HG02588 (cell line): ENCODE data around the gene CEP68.

ENCODE experiments used
- ATAC-seq: cut with Tn5 transposase; IDR thresholded peaks from one replicate; pipeline ENCODE4 v1.9.1; 2021; ENCODE audit warnings: mild to moderate bottlenecking, moderate library complexity; ENCODE audit not compliant: unreplicated experiment

The CEP68 gene

DNA sequence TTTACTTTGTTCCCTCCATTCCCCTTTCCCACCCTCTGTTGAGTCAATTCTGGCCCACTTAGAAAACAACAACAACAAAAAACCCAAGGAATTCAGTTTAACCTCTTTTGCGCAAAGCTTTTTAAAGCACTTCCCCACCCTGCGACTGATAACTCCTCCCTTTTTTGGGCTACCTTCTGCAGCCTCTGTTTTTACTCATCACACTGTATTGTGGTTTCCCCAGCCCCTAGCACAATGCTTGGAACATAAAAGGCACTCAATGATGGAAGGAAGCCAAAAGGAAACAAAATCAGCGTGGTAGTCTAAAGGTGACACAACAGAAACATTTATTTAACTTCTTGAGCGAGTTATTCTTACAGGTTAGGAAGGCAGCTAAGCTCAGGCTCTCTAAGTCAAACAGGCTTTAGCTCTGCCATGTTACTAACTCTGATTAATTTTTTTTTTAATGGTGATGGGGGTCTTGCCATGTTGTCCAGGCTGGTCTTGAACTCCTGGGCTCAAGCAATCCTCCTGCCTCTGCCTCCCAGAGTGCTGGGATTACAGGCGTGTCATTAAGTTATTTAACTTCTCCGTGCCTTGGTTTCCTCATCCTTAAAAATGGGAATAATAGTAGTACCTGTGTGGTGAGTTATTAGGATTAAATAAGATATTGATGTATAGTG, 1.3 kb downstream of the CEP68 start:
- ATAC-seq = no peak

DNA sequence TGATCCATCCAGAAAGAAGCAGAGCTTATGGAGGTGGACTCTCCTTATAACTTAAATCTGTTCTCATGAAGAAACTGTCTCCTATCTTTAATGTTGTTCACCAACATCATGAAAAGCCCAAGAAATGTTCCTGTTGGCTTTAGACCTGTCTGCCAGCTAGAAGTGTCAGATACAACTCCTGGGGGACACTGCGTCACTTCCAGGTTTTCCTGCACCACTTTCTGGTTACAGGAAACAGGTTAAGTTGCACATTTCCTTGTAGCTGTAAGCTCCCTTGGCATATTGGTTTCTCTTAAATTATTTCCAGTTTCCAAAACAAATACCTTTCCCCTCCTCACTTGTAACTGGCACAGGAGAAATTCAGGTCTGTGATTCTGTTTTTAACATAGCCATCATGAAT, 2.9 kb downstream of the CEP68 start:
- ATAC-seq = no peak

DNA sequence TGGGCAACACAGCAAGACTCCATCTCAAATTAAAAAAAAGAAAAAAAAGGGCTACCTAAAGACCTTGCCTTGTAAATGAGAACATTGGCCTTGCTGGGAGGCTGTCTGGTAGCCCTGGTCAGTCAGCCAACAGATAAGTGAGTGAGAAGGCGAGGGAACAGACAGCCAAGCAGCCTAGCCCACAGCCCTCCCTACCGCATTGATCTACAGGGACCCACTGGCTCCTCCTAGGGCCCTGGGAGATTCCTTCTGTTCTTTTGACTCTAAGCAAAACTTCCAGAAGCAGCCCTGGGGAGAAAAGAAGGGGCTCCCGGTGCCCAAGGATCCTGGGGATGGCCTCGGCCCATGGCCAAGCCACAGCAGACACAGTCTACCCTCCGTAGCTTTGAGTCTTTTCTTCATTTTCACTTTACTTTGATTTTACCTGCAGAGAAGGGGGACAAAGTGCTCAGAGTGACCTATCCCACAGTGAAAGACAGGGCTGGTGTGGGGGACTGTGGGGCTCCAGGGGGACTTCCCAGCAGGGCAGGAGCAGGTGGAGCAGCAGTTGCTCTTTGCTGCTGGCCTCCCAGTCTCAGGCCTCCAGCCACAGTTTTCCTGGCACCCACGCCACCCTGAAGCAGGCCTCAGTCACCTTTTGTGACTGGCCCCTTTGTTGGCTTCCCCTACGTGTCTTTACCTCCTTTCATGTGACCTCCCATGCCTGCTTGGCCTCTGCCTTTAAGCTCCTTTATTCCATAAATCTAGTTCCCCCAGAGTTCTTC, 5.1 kb downstream of the CEP68 start:
- ATAC-seq = no peak

DNA sequence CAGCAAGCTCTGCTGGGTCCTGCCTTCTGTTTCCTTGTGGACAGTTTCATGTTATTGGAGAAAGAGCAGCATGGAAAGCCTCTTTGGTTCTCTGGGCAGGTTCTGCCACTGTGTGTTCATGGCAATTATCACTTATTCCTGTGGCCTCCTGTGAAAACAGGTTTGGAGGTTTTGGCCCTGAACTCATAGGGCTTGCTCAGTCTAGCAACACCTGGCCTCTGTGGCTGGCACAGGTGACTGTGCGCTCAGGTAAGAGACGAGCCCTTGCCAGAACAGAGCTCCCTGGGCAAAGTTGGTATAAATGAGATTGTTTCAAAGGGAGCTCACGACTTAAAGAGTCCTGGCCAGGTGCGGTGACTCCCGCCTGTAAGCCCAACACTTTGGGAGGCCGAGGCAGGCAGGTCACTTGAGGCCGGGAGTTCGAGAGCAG, 5.7 kb downstream of the CEP68 start:
- no peak for ATAC-seq

DNA sequence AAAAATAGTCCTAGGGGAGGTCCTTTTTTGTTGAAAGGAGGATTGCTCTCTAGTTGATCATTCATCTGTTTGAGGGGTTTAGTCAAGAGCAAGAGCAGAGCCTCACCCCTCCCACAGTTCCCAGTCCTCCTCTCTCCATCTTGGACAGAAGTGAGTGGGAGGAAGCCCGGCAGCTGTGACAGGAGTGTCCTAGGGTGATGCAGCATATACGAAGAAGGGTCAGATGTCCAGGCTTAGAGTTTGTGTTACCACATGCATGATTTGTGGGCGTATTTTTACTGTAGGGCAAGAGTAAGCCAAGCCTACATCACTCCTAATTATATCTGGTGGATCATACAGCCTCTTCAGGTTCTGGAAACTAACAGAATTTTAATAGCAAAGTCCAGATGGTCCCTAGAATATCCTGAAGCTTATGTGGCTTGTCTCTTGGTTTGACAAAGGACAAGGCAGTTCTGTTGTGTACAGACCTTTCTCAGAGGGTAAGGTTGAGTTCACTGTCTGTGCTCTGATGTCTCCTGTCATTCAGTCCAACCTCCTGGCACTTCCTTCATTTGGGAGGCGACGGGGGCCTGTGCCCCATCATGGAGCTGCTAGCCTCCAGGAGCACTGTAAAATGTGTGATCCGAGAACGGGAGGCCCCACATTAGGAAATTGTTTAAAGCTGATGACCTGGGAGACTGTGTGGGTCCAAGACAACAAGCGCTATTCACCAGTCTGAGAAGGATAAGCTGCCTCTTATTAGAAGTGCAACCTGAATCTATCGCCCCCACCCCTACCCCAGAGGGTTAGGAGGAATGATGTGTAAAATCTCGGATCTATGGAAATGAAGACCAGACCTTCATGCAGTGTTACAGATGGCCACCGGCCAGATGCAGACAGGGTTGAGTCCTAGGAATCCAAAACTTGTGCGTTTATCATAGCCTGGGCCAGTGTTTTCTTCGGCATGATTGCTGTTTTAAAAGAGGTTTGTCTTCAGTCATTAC, 6.9 kb downstream of the CEP68 start:
- ATAC-seq = no peak

DNA sequence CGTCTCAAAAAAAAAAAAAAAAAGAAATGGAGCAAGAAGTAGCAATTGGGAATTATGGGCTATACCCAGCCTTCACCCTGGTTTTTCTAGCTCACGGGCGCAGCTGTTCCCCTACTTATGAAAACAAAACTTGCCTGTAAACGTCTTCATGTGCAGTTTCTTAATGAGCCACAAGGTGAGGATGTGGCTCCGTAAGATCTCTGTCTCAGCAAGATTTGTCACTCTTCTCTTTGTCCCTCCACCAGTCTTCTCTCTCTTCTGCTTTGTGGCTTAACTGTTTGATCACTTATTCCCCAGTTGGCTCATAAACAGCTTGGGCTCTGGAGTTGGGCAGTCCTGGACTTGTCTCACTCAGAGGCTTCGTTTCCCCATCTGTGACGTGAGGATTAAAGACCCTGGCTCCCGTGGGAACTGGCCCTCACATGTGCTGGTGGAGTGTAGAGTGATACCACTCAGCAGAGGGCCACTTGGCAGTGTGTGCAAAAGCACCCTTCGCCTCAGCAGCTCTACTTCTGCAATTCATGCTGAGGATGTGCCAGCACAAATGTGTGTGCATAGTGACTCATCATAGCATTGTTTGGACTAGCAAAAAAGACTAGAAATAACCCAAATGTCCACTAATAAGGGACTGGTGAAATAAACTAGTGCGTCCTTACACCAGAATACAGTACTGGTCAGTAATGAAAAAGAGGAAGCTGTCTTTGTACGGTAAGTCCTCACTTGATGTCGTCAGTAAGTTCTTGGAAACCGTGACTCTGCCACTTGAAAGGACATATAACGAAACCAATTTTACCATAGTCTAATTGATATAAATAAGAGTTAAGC, 8.7 kb downstream of the CEP68 start:
- peak; percentile 71 for ATAC-seq

DNA sequence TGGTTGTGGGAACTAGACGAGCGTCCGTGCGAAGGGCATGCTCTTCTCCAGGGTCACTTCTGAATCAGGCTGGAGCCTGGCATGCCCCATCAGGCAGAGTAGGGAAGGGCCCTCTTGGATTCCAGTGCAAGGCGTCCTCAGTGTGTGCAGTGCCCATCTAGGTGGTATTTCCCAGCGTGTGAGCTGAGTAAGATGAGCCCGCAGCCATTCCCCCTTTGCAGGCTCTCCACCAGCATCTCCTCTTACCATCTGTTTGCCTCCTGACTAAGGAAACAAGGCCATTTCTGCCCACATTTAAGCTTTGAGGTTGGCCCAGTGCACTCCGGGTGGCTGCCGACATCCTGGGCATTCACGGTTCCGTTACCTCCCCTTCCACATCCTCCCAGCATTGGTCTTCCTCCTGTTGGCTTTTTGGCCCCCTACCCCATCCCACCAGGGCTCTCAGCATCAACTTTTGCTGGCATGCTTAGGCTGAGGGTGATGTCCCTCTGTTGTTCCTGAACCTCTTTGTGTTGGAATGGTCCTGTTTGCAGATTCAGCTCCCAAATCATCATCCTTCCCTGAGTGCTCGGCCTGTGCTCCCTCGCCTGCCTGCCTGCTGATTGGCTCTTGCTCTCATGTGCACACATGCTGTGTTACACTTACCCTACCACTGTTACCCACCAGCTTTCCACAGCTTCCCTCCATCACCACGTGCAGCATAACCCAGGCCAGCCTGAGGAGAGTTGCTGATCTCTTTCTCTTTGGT, 11.8 kb downstream of the CEP68 start:
- ATAC-seq = no peak

DNA sequence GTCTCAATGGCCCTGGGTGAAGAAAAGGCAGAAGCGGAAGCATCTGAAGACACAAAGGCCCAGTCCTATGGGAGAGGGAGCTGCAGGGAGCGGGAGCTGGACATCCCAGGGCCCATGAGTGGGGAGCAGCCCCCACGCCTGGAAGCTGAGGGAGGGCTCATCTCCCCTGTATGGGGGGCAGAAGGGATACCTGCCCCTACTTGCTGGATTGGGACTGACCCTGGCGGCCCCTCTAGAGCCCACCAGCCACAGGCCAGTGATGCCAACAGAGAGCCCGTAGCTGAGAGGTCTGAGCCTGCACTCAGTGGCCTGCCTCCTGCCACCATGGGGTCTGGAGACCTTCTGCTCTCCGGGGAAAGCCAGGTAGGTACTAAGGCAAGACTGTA, 13.2 kb downstream of the CEP68 start:
- no peak for ATAC-seq

DNA sequence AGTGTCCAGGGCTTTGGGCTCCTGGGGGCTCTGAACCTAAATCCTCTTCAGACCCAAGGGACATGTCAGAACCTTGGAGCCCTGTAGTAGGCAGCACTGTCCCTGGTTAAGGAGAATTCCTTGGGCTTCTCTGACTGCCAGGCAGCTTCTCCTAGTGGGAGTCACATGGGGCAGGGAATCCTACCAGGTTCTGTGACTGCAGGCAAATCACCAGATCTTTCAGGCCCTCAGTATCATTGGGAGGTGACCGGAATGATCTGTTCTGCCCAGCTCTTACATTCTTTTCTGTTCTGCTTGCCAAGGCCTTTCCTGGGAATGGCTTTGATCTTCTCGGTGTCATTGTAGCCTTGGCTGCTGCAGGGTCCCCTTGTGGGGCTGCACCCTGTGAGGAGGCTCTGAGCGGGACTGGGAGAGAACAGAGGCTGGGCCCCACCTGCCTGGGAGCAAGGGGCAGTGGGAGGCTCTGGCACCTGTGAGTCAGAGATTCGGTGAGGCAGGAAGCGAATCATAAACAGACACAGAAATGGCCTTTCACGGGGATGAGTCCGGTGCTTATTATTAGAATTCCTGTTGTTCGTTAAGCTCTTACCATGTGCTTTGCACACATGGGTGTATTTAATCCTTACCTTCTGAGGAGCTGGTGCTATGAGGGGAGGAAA, 14.1 kb downstream of the CEP68 start:
- ATAC-seq = no peak

DNA sequence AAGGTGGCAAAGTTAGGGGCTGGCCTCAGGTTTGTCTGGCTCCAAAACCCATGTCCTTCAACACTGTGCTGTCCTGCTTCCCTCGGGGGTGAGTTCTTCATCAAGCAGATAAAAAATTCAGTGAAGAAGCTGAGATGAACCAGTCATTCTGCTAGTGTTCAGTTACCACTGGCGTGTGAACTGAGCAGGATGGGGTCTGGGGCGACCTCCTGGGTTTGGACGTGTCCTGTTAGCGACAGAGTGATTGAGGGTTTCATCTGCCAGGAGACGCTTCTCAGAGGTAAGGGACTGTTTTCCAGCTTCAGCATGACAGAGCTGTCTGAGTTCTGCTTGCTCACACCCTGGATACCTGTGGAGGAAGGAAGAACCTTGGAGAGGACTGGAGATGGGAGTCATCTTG, 14.6 kb downstream of the CEP68 start:
- ATAC-seq = no peak

DNA sequence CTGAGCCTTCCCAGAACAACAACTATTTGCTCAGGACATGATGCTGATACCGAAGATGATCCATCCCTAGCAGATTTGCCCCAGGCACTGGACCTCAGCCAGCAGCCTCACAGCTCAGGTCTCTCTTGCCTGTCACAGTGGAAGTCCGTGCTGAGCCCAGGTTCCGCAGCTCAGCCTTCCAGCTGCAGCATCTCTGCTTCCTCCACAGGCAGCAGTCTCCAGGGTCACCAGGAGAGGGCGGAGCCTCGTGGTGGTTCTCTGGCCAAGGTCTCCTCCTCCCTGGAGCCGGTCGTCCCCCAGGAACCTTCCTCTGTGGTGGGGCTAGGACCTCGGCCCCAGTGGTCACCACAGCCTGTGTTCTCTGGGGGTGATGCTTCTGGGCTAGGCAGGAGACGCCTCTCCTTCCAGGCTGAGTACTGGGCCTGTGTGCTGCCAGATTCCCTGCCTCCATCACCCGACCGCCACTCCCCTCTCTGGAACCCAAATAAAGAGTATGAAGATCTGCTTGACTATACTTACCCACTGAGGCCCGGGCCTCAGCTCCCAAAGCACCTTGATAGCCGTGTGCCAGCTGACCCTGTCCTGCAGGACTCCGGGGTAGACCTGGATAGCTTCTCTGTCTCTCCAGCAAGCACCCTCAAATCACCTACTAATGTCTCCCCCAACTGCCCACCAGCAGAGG, 15.4 kb downstream of the CEP68 start:
- no peak for ATAC-seq

DNA sequence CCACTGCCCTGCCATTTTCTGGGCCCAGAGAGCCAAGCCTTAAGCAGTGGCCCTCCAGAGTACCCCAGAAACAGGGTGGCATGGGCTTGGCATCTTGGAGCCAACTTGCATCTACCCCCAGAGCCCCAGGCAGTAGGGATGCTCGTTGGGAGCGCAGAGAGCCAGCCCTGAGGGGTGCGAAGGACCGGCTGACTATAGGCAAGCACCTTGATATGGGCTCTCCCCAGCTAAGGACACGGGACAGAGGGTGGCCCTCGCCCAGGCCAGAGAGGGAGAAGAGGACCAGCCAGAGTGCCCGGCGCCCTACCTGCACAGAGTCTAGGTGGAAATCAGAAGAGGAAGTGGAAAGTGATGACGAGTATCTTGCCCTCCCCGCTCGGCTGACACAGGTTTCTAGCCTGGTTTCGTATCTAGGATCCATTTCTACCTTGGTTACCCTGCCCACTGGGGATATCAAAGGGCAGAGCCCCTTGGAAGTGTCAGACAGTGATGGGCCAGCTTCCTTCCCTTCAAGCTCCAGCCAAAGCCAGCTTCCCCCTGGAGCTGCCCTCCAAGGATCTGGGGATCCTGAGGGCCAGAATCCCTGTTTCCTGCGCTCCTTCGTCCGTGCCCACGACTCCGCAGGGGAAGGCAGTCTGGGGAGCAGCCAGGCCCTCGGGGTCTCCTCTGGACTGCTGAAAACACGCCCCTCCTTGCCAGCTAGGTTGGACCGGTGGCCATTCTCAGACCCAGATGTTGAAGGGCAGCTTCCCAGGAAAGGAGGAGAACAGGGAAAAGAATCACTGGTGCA, 16.2 kb downstream of the CEP68 start:
- ATAC-seq = peak; percentile 51

DNA sequence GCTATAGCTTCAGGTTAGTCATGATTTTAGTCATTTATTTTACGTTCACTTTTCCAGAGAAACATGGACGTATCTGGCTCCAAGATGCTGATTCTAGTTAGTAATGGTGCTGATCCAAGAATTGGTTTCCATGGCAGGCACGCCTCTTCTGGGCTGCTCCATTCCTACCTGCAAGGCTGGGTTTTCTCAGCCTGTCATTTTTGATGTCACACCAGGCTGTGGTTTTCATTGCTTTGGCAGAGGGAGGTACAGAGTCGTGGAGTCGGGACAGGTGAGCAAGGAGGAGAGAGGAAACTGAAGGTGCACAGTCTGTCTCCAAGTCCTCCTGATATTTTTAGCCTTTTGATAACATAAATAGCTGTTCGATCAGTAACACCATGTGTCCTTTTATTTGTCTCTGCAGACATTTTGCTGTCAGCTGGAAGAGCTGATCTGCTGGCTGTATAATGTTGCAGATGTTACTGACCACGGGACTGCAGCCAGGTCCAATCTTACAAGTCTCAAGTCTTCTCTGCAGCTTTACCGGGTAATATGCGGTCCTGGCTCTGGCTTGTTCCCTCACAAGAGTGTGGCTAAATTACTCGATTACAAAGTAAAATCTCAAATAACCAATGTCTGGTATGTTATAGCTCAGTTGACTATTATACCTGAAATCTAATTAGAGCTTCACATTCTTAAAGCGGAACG, 17.8 kb downstream of the CEP68 start:
- no peak for ATAC-seq

DNA sequence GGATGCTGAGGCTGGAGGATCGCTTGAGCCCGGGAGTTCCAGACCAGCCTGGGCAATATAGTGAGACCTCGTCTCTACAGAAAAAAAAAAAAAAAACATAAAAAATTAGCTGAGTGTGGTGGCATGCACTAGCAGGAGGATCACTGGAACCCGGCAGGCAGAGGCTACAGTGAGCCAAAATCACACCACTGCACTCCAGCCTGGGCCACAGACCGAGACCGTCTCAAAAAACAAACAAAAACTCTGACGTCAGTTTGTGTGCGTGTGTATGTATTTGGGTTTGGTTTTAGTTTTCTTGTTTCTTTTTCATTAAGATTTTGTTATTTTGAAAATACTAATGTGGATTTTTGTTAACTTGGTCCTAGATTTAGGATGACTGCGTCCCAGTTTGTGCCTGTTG, 19.0 kb downstream of the CEP68 start:
- no peak for ATAC-seq

DNA sequence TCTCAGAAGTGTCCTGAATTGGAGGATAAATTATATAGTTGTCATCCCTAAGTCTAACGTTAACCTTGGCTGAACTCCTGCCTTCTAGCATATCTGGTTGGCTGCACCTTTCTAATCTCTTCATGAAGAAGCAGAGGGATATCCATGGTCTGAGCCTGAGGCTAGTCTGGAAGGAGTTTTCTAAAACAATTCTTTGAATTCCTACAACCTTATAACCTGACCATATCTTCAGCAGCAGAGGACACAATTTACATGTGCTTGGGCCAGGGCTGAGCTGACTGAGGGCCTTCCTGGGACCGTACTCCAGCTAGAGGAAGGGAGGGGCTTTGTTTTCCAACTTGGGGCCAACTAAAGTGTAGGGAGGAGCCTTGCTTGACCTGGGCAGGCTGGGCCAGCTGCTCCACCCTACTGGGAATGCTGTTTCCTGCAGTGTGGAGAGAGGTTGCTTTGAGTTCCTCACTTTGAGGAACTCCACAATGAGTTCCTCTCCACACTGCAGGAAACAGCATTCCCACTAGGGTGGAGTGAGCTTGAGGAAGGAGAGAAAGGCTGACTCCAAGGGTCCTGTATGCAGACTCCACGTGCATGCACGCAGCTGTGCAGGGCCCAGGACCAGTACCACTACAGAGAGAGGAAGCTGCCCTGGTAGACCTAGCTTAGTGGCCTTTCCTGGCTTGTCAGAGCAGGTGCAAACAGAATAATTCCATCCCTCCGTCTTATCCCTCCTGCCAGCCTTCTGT, 19.6 kb downstream of the CEP68 start:
- no peak for ATAC-seq

DNA sequence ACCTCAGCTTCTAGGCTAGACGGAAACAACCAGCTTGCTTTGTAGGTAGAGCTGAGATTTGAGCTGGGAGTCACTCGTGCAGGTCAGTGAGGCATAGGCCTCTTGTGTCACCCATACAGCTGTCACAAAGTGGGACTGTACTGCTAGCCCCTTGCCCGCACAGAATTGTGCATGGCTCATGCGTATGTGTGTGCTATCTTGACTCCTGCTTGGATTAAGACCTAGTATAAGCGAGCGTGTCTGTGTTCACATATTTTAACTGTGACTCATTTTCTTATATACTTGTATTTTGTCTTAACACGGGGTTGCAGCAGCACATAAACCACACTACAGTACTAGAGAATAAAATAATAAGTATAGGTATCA, 20.1 kb downstream of the CEP68 start:
- no peak for ATAC-seq

DNA sequence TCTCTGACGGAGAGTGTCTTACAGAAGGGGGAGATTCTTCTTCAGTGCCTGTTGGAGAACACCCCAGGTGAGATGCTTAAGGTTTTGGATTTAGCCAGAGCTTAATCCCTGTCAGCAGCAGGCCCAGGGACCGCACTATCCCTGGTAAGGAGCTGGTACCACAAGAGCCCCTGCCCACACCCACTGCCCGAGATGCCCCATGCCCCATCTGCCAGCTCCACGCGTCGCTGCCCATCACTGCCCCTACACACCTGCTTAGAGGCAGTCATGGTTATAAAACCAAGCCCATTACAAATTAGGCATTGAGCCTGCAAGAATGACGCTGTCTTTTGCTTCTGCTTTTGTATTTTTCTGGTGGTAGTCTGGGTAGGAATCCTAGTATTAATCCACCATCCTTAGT, 21.7 kb downstream of the CEP68 start:
- no peak for ATAC-seq
